ENCODE data around the gene ELFN2.

ELFN2 gene

GRCh38 chr22:37427135-37427710, at the start of gene ELFN2 (continued):
- TF ChIP-seq ZNF473 (tag by site-specific recombination; IDR thresholded peaks at IDR 0.05), result no peak
- TF ChIP-seq REST (tag by site-specific recombination; IDR thresholded peaks at IDR 0.05), result no peak
- TF ChIP-seq ZNF571 (tag by site-specific recombination; IDR thresholded peaks at IDR 0.05), result no peak
- TF ChIP-seq ZSCAN23 (tag by site-specific recombination; IDR thresholded peaks at IDR 0.05), result no peak
- TF ChIP-seq ZBTB8A (tag by site-specific recombination; IDR thresholded peaks at IDR 0.05), result no peak
- no peak for TF ChIP-seq ZNF560 (tag by site-specific recombination; IDR thresholded peaks at IDR 0.05; ENCODE audit: borderline replicate concordance)
- TF ChIP-seq KLF9 (tag by site-specific recombination; IDR thresholded peaks at IDR 0.05; ENCODE audit: low read depth), result no peak
- 0 out of 2 replicates have a peak, but pooled peaks have one; percentile 30 for TF ChIP-seq IKZF3 (tag by site-specific recombination; IDR thresholded peaks at IDR 0.05)
- no peak for TF ChIP-seq ZBTB49 (tag by site-specific recombination; IDR thresholded peaks at IDR 0.05; ENCODE audit: low read depth)
- no peak for TF ChIP-seq ZNF704 (tag by site-specific recombination; IDR thresholded peaks at IDR 0.05)
- TF ChIP-seq ZNF785 (tag by site-specific recombination; IDR thresholded peaks at IDR 0.05), result peak; percentile 71; the same call in 1 of the 2 replicates
- TF ChIP-seq, protein P1, sequence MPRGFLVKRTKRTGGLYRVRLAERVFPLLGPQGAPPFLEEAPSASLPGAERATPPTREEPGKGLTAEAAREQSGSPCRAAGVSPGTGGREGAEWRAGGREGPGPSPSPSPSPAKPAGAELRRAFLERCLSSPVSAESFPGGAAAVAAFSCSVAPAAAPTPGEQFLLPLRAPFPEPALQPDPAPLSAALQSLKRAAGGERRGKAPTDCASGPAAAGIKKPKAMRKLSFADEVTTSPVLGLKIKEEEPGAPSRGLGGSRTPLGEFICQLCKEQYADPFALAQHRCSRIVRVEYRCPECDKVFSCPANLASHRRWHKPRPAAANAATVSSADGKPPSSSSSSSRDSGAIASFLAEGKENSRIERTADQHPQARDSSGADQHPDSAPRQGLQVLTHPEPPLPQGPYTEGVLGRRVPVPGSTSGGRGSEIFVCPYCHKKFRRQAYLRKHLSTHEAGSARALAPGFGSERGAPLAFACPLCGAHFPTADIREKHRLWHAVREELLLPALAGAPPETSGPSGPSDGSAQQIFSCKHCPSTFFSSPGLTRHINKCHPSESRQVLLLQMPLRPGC (tag by site-specific recombination; IDR thresholded peaks at IDR 0.05), result peak; percentile 63; the same call in 1 of the 2 replicates
- TF ChIP-seq ZNF843 (tag by site-specific recombination; IDR thresholded peaks at IDR 0.05), result no peak
- no peak for TF ChIP-seq ZNF426 (tag by site-specific recombination; IDR thresholded peaks at IDR 0.05)
- no peak for TF ChIP-seq SCRT2 (tag by site-specific recombination; IDR thresholded peaks at IDR 0.05)
- no peak for TF ChIP-seq ZNF362 (tag by site-specific recombination; IDR thresholded peaks at IDR 0.05)
- TF ChIP-seq GLIS1 (tag by site-specific recombination; IDR thresholded peaks at IDR 0.05), result peak; percentile 22; the same call in 1 of the 2 replicates
- TF ChIP-seq ZNF654 (tag by site-specific recombination; IDR thresholded peaks at IDR 0.05; ENCODE audit: low read depth), result no peak
- TF ChIP-seq ZNF23 (tag by site-specific recombination; IDR thresholded peaks at IDR 0.05; ENCODE audit: borderline replicate concordance), result no peak
- no peak for TF ChIP-seq ZNF248 (tag by site-specific recombination; IDR thresholded peaks at IDR 0.05)
- TF ChIP-seq ZNF561 (tag by site-specific recombination; IDR thresholded peaks at IDR 0.05; ENCODE audit: borderline replicate concordance), result no peak
- TF ChIP-seq ZNF624 (tag by site-specific recombination; IDR thresholded peaks at IDR 0.05), result no peak
- TF ChIP-seq FEZF1 (tag by site-specific recombination; IDR thresholded peaks at IDR 0.05), result no peak
- TF ChIP-seq ZNF138 (tag by site-specific recombination; IDR thresholded peaks at IDR 0.05; ENCODE audit: borderline replicate concordance), result no peak
- TF ChIP-seq, protein P2, sequence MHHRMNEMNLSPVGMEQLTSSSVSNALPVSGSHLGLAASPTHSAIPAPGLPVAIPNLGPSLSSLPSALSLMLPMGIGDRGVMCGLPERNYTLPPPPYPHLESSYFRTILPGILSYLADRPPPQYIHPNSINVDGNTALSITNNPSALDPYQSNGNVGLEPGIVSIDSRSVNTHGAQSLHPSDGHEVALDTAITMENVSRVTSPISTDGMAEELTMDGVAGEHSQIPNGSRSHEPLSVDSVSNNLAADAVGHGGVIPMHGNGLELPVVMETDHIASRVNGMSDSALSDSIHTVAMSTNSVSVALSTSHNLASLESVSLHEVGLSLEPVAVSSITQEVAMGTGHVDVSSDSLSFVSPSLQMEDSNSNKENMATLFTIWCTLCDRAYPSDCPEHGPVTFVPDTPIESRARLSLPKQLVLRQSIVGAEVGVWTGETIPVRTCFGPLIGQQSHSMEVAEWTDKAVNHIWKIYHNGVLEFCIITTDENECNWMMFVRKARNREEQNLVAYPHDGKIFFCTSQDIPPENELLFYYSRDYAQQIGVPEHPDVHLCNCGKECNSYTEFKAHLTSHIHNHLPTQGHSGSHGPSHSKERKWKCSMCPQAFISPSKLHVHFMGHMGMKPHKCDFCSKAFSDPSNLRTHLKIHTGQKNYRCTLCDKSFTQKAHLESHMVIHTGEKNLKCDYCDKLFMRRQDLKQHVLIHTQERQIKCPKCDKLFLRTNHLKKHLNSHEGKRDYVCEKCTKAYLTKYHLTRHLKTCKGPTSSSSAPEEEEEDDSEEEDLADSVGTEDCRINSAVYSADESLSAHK (tag by site-specific recombination; IDR thresholded peaks at IDR 0.05), result no peak
- no peak for TF ChIP-seq ZNF76 (tag by site-specific recombination; IDR thresholded peaks at IDR 0.05; ENCODE audit: borderline replicate concordance, low read depth)
- TF ChIP-seq ZNF677 (tag by site-specific recombination; IDR thresholded peaks at IDR 0.05), result no peak
